ENCODE results near the gene ANAPC4. TPM values are rescaled to one million over a fixed set of nuclear protein-coding genes. Genes with fewer than 3 reads are reported as not detected.
A peak's percentile ranks its signal among the peaks of the same experiment; 100 is the strongest.

ANAPC4 gene
- total and polyA plus RNA-seq, 2 of the 13 experiments (the other 11 are each of a cell fraction or from before 2014, with no cell fraction given): 14.5 to 30.2 TPM

- TF ChIP-seq ZNF503 (CRISPR knock-in tag; IDR thresholded peaks at IDR 0.05) (0 out of 2 replicates have a peak, but pooled peaks have one; percentile 32), PBX2 (CRISPR knock-in tag; IDR thresholded peaks at IDR 0.05) (peak; percentile 19; the same call in 1 of the 2 replicates), CEBPB (IDR thresholded peaks at IDR 0.05; ENCODE audit: borderline replicate concordance, low read depth, low read length) (peak; percentile 93), ELF3 (CRISPR knock-in tag; IDR thresholded peaks at IDR 0.05) (peak; percentile 44; the same call in 1 of the 2 replicates), RFXAP (CRISPR knock-in tag; IDR thresholded peaks at IDR 0.05; ENCODE audit: borderline replicate concordance) (peak; percentile 65; the same call in 1 of the 2 replicates), GMEB1 (CRISPR knock-in tag; IDR thresholded peaks at IDR 0.05; ENCODE audit: borderline replicate concordance) (peak; percentile 23; the same call in 1 of the 2 replicates), THAP11 (CRISPR knock-in tag; IDR thresholded peaks at IDR 0.05) (0 out of 2 replicates have a peak, but pooled peaks have one; percentile 13), HNF1A (IDR thresholded peaks at IDR 0.05; ENCODE audit: low read depth) (peak; percentile 70), HNF1A (CRISPR knock-in tag; IDR thresholded peaks at IDR 0.05; ENCODE audit: borderline replicate concordance) (peak; percentile 87; the same call in 1 of the 2 replicates), ZNF264 (CRISPR knock-in tag; IDR thresholded peaks at IDR 0.05) (peak; percentile 58; the same call in 1 of the 2 replicates), ASH2L (IDR thresholded peaks at IDR 0.05; ENCODE audit: insufficient read length, low read depth, low read length) (peak; percentile 58), HOMEZ (CRISPR knock-in tag; IDR thresholded peaks at IDR 0.05; ENCODE audit: low read depth) (peak; percentile 94; the same call in 1 of the 2 replicates), ATF4 (CRISPR knock-in tag; IDR thresholded peaks at IDR 0.05) (peak in 1 of 2 experiments; percentile 59; a peak in 2 of 4 replicates), SOX5 (CRISPR knock-in tag; IDR thresholded peaks at IDR 0.05; ENCODE audit: borderline replicate concordance) (peak; percentile 88), ISL2 (CRISPR knock-in tag; IDR thresholded peaks at IDR 0.05) (peak; percentile 67), HNF4A (CRISPR knock-in tag; IDR thresholded peaks at IDR 0.05) (0 out of 2 replicates have a peak, but pooled peaks have one; percentile 40), ZNF614 (CRISPR knock-in tag; IDR thresholded peaks at IDR 0.05; ENCODE audit: borderline replicate concordance) (peak; percentile 77; the same call in 1 of the 2 replicates), ZSCAN9 (CRISPR knock-in tag; IDR thresholded peaks at IDR 0.05; ENCODE audit: borderline replicate concordance) (peak; percentile 80; the same call in 1 of the 2 replicates)
These were observed 4.5 kb upstream of the ANAPC4 start (continued) for GRCh38 chr4:25372549-25372948.
